IPS DF 4.7 (cell line): Measurements from ENCODE around the gene CCDC60.

ENCODE experiments used
- DNase-seq: peaks from one replicate; pipeline ENCODE4 v3.0.0-alpha.2; 2013; ENCODE audit warnings: low spot score; ENCODE audit errors: extremely low read depth

CCDC60 gene

GRCh38 chr12:119384340-119384739 lies 49.8 kb downstream of the CCDC60 start:
- DNase-seq = no peak

- no peak for DNase-seq
Observed at GRCh38 chr12:119385659-119386058, 51.1 kb downstream of the CCDC60 start.

- no peak for DNase-seq
Observed at GRCh38 chr12:119389687-119390086, 55.2 kb downstream of the CCDC60 start.

- no peak for DNase-seq
Observed at GRCh38 chr12:119391673-119392072, 57.1 kb downstream of the CCDC60 start.

DNA sequence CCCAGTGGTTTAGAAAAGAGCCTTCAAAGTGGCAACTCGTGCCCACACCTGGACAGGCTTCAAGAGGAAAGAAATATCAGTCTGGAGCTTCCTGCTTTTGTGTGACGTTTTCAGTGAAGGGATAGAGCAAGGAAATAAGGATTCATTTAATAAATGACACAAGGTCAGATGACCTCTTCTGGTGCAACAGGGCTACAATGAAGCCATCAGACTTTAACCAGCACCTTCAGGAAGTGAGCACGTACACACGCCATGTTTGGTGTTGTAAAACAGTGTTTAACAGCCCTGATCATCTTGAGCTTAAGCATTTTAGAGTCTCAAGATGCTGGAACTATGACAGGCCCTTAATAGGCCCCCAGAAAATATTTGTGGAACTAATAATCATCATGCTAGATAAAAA lies 59.1 kb downstream of the CCDC60 start:
- no peak for DNase-seq

GRCh38 chr12:119397540-119397939 lies 63.0 kb downstream of the CCDC60 start:
- no peak for DNase-seq

DNA sequence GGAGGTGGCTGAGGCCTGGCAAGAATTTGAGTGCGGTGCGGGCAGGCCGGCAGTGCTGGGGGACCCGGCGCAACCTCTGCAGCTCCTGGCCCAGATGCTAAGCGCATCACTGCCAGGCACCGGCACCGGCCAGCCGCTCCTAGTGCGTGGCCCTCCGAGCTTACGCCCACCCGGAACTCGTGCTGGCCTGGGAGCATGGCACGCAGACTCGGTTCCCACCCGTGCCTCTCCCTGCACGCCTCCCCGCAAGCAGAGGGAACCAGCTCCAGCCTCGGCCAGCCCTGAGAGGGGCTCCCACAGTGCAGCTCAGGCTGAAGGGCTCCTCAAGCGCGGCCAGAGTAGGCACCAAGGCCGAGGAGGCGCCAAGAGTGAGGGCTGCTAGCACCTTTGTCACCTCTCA lies 63.7 kb downstream of the CCDC60 start:
- DNase-seq = no peak

DNA sequence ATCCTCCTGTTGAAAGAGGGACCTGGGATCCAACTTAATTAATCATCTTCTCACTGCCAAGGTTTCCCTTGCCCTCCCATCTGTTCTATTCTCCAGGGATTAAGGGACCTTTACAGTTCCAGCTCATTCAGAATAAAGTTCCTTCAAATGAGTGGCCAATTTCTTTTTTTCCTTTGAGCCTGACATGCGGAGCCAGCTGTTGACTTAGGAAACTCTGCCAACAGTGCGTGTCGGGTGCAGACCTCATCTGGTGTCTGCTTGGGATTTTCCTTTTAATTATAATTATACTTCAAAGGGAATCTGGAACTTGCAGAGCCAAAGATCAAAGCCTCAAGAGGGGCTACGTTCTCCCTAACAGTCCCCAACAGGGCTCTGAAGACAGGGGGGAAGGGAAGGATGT lies 64.8 kb downstream of the CCDC60 start:
- no peak for DNase-seq

DNA sequence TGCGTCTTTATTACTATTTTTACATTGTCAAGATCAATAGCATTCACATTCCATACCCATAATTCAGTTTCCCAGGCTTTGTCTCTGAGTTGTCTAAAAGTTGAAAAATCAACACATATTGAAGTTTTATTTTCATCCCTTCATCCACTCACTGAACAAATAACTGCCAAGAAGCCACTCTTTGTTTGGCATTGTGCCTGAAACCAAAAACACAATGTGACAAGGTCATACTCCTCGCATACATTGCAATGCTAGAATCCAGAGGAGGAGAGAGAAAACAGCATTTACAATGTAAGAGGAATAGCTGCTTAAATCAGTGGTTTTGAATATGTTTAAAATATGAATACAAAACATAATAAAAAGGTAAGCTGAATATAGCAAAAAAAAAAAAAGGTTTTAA lies 71.8 kb downstream of the CCDC60 start:
- DNase-seq = no peak

DNA sequence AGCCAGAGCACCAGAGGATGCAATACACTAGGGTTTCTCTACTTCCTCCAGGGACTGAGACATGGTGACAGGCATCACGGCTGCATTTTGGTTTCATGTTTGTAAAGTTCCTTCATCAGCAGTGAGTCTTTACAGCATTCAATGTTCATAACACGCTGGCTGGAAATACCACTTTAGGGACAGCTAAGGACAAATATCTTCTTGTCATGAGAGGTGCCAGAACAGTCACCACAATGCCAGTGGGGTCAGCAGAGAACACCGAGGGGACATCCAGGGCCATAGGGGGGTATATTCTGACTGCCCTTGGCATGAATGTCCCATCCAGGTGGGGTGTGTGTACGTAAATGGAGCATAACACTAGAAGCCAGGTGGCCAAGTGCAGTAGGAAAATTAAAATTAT lies 72.3 kb downstream of the CCDC60 start:
- no peak for DNase-seq

DNA sequence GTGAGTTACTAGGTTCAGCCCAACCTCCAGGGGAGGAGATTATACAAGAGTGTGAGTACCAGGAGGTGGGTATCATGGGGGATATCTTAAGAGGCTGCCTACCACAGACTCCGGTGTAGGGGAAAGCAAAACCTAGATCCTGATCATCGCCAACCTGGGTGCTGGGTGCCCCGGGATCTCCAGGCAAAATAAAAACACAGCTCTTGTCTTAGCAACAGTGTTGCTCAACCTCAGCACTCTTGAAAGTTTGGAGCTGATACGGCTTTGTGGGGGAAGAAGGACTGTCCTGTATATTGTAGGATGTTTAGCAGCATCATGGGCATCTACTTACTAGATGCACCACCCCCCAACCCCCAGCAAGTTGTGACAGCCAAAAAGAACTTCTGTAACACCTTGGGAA lies 74.5 kb downstream of the CCDC60 start:
- DNase-seq = no peak

GRCh38 chr12:119410396-119410795 lies 75.9 kb downstream of the CCDC60 start:
- no peak for DNase-seq

- DNase-seq = no peak
Observed at GRCh38 chr12:119412306-119412705, 77.8 kb downstream of the CCDC60 start.

DNA sequence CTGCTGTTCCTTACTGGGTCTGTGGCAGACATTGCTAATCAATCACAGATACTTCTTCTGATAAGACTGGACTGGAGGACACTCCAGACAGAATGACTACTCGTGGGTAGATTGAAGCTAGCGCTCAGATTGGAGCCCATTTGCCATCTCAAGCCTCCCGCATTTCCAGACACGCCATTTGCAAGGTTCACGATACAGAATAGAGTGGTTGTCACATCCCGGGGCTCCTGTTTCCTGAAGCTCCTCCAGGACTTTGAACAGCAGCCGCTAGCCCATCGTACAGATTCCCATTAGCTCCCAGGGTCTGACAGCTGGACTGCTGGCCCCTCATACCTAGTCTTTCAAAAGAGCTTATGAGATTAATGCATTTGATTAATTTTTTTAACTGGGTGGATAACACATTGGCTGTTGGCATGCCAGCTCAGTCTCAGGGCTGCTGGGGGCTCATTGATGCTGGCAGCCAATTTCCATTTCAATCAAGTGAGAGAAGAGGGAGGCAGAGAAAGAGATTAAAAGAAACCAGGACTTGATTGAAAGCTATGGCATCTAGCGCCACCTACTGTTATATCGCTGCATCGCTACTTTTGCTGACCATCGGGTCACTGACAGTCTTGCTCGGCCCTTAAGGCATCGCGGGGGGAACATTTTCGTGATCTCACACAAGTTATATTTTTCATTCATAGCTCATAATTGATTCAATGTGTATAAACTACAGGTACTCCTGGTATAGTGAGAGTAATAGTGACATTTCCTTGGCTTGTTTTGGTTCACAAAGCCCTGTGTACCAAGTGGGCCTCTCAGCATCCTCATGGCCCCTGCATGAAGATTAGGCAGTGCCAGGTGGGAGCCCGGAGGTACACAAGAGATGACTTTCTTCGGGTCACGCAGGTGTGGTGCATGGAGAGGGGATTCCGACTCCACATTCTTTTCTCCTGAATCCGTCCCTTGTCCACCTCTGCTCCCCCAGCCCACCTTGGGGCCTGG lies 78.6 kb downstream of the CCDC60 start:
- peak; percentile 93 for DNase-seq

DNA sequence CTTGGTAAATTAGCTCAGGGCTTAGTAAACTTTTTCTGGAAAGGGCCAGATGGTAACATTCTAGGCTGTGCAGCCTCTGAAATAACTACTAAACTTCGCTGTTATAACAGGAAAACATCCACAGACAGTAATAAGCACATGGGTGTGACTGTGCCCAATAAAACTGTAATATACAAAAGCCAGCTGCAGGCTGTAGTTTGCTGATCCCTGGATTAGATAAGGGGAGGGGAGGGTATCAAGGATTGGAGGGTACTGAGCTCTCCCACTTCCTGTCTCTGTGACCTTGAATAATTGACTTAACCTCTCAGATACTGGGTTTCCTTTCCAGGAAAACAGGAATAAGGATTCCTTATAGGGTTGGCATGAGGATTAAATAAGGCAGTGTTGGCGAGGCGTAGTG lies 81.2 kb downstream of the CCDC60 start:
- no peak for DNase-seq

GRCh38 chr12:119417440-119417839 lies 82.9 kb downstream of the CCDC60 start:
- no peak for DNase-seq

GRCh38 chr12:119419381-119419780 lies 84.9 kb downstream of the CCDC60 start:
- no peak for DNase-seq

DNA sequence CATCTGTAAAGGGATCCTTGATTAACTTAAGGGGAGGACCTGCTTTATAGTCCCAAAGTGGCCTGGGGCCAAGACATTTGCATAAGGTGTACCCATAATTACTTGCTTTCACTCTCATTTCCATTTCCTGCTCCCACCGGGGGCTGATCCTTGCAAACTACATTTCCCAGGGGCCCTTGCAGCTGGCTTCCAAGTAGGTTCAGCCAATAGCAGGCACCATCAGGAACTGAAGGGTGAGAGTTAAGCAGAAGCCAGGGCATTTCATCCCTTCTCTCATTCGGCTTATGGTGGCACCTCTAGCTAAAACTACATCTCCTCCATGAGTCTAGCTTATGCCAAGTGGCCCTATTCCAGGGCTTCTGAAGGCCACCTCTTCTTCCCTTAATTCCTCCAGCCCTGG lies 88.8 kb downstream of the CCDC60 start:
- DNase-seq = no peak

DNA sequence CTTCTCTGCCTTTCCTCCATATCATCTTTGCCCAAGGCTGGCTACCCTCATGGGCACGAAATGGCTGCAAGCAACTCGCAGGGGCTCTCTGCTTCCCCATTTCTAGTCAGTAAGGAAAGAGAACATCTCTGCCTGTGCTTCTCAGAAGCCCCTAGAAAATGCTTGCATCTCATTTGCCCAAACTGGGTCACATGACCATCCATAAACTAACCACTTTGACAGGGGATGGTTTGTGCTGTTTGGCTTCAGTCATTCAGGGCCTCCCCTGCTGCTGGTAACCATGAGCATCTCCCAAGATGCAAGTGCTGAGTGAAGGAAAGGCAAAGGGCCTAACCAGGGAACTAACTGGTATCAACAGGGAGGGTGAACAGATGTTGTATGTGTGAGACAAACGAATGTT lies 91.1 kb downstream of the CCDC60 start:
- no peak for DNase-seq

DNA sequence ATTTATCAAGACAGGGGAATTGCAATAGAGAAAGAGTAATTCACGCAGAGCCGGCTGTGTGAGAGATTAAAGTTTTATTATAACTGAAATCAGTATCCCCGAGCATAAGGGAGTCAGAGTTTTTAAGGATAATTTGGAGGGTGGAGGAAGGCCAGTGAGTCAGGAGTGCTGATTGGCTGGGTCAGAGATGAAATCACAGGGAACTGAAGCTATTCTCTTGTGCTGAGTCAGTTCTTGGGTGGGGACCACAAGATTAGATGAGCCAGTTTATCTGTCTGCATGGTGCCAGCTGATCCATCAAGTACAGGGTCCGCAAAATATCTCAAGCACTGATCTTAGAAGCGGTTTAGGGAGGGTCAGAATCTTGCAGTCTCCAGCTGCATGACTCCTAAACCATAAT lies 96.6 kb downstream of the CCDC60 start:
- DNase-seq = no peak

DNA sequence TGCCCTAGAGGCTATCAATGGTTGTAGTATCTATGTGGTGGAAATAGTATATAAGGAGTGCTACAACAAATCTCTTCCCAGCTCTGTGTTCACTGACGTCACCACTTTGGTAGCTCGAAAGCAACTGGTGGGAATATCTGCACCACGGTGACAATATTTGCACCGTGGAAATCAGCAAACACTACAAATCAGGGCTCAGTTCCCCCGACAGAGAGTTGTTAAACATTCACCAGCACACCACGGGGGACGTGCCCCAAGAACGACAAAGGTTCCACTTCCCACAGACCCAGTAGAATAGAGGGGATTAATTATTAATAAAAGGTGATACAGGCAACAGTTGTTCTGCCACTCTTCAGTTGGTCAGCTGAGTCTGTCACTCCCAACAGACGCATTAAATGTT lies 98.4 kb downstream of the CCDC60 start:
- no peak for DNase-seq

GRCh38 chr12:119440803-119441360 lies 106.4 kb downstream of the CCDC60 start:
- no peak for DNase-seq

GRCh38 chr12:119444462-119445044 lies 110.0 kb downstream of the CCDC60 start:
- DNase-seq = no peak
